Prostate gland (tissue), 2 donors: Measurements from ENCODE around the gene ARHGAP35.

Source experiments
- CTCF ChIP-seq, 4 experiments: fragments of 200-600 bp in 2 of 4; fragments of 450-650 bp in 2 of 4; sonication (generic) in 2 of 4; IDR thresholded peaks; 1 replicate in 3 of 4; 2 replicates in 1 of 4; pipeline ENCODE4 v1.5.1; 2016 to 2019; ENCODE audit warnings: antibody characterized with exemption in 4 of 4, mild to moderate bottlenecking in 2 of 4, moderate library complexity in 2 of 4
- POLR2A ChIP-seq: fragments of 450-650 bp; IDR thresholded peaks from one replicate; pipeline ENCODE4 v1.6.1; 2016; ENCODE audit warnings: antibody characterized with exemption, mild to moderate bottlenecking
- POLR2AphosphoS5 ChIP-seq: sonication (generic); formaldehyde crosslinking; IDR thresholded peaks from one replicate; pipeline ENCODE4 v1.6.1; 2017; ENCODE audit warnings: antibody characterized with exemption

GRCh38 chr19:46875234-46875633 is 14.4 kb downstream of the ARHGAP35 start:
- TF ChIP-seq POLR2AphosphoS5 (no peak), CTCF (IDR thresholded peaks at IDR 0.05) (no peak), POLR2A (no peak)
